NOMO-1 (cell line): Measurements from ENCODE around the gene BAIAP2.

ENCODE experiments used
- DNase-seq, 2 experiments: peaks; one replicate each; lab custom pipeline; 2025; ENCODE audit not compliant: unreplicated experiment in 2 of 2; lab: John Stamatoyannopoulos, UW

BAIAP2 gene

DNA sequence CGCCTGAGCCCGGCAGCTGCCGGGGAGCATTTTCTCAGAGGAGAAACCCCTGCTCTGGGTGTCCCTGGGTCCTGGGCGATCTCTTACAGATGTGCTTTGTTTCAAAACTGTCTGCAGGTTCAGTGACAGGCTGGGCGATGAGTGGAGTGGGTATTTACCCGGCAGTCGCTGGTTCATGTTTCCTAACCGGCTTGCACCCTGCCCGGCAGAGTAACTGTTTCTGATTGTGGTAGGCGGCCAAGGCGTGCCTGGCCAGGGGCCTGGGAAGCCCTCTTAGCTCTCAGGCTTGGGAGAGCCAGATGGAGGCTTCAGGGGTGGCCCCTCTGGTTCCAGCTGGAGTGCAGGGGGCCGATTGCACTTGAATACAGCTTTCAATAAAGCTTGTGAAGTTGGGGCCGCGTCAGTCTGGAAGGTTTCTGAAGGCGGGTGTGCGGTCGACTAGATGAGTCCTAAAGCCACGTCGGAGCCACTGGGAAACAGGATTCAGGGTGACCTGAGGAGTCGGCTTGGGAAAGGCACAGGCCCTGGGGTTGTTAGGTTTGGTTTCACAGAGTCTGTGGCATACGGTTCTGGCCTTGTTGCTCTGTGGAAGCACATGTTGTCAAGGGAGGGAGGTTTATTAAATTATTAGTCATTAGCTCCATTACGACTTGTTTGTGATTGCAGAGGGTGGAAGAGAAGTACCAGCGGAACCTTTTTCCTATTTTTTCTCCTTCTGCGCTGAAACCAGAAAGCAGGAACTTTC lies 1.4 kb downstream of the BAIAP2 start:
- DNase-seq, result no peak

DNA sequence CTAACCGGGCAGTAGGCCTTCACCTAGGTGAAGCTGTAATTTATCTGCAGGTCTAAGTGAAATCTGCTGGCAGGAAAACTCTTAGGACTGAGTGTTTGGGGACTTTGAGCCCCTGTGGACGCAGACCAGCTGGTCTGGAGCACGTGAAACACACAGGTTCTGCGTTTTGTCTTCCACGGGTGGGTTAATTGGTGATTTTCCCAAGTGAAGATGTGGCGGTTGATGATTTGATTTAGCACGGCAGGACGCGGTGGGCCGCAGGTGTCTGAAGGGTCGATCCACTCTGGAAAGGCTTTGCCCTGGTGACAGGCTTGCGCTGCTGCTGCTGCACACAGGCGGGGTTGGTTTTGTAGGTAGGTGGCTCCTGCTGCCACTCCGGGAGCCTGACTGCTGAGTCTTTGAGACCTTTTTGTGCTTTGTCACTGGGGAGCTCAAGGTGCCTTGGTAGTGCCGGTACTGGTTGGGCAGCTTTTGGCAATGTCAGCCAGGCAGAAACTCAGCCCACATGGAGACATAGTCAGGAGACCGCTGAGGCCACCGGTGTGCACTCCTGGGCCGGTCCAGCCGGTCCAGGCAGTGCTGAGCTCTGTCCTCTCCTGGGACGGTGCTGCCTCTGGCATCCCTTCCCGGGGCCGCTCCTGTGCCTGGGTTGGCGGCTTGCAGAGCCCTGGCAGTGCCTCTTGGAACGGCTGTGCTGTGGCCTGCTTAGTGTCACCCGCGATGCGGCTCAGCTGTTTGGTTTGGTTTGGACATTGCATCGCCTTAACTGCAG lies 2.3 kb downstream of the BAIAP2 start:
- no peak for DNase-seq

DNA sequence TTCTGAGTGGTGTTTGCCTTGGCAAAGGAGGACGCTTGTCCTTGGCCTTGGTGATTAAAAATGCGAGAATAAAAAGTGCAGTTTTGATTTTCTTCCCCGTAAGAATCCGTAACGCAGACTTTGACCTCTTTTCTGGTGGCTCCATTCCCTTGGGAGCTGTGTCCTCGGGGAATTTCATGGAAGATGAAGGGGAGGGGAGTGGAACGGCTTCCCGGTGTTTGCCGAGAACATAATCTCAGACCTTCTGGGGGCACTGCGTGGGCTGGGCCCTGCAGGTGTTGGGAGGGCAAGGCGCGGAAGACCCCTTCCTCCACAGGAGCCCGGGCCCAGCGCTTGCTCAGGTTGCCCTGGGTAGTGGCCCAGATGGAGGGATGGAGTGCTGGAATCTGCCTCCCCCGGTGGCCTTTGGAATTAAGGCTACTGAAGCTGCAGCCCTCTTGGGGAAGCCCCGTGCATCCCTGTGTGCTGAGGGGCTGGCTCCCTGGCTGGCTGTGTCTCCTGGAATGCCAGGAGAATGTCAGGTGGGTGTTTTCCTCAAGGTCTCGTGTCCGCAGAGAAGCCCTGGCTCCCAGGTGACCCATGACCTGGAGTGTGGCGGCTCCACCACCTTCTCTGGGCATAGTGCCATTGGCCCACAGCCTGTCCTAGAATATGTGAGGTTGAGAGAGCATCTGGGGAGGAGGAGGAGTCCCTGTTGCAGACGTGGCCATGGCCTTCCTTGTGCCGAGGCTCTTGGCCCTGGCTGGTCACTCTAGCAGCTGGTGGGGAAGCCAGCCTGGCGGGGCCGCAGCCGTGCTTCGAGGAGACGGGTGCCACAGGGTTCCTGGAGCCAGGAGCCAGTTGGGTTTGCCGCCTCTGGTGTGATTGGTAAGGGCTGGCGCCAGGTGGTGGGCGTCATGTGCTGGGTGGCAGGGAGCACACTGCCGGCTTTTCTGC lies 3.1 kb downstream of the BAIAP2 start:
- DNase-seq, result no peak

DNA sequence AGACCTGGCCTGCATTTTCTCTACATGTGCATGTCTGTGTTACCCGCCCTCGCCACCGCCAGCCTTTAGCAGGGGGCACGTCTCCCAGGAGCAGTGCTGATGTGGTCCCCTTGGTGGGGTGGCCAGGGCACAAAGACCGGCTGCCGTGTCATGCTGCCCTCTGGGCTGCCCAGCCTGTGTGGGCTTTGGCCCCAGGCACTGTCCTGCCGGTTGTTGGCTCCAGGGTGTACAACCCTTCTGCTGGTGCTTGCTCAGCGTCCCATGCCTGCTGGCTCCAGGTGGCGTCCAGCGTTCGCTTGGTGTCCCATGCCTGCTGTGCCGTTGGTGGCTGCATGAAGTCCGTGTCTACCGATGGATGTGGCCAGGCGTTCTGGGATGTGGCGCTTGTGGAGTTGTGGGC lies 4.1 kb downstream of the BAIAP2 start:
- DNase-seq, result no peak

DNA sequence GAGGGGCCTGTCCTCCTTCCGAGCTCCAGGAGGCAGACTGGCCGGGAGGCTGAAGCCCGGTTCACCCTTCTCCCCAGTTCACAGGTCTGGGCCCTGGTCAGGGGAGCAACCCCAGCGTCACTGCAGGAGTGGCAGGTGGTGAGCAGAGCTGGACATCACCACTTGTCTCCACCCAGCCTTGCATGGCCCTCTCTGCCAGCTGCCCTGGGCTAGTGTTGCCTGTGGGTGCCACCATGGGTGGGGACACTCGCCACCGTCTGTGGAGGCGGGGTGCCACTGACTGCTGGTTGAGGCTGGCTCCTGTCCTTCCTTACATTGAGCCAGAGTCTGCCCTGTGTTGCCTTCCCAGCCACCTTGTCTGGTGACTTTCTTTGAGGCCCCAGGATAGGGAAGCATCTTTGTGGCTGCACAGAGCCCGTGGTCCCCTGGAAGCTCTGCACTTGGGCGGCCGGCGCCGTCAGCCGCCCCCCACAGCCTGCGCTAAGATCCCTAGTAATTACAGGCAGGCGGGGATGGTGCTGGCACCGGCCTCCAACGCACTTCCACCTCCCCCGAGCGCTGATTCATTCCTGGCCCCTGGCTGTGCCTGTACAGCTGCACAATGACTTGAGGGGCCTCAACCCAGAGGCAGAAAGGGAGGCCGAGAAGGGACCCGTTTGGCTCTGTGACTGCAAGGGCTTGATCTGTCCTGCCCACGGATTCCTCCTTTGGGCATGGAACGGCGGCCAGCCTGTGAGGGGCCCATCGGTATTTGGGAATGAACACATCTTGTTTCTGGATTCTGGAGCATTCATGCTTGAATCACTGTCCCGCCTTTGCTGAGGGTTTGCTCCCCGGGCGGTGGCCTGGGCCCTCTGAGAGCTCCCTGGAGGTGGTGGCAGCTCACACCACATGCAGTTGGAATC lies 5.2 kb downstream of the BAIAP2 start:
- no peak for DNase-seq

DNA sequence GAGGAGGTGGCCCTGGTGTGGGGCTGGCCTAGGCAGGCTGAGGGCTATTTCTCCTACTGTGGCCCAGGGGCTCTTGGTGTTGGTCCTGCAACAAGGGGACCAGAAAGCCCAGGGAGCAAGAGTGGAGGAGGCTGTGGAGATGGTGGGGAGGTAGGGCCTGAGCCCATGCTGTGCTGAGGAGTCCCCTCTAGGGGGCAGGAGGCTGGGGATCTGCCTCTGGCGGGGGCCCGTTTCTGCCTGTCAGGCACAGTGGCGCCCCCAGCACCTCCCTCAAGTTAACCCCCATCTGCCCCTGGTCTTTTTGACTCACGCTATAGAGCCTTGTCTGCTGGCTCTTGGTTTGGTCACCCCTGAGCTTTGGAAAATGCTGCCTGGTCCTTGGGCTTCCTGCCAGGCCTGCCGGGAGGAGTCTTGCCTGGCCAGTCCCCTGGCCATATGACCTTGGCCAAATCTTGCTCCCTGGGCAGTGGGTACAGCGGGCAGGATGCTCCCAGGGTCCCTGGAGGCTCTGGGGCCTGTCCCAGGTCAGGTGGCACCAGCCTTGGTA lies 5.9 kb downstream of the BAIAP2 start:
- peak in 1 of 2 experiments; percentile 12 for DNase-seq

DNA sequence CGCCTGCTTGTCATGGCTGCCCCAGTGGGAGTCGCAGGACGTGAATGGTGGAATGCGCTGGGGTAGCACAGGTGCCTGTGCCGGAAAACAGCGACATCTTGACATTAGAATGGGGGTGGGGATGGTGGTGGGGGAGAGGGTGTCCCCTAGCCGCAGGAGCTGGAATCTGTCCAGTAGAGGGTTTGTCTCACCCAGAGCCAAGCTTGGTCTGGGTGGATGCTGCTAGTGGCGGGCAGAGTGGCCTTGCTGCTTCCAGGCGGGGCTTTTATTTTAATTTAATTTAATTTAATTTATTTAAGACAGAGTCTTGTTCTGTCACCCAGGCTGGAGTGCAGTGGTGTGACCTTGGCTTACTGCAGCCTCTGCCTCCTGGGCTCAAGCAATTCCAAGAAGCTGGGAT lies 7.7 kb downstream of the BAIAP2 start:
- no peak for DNase-seq

DNA sequence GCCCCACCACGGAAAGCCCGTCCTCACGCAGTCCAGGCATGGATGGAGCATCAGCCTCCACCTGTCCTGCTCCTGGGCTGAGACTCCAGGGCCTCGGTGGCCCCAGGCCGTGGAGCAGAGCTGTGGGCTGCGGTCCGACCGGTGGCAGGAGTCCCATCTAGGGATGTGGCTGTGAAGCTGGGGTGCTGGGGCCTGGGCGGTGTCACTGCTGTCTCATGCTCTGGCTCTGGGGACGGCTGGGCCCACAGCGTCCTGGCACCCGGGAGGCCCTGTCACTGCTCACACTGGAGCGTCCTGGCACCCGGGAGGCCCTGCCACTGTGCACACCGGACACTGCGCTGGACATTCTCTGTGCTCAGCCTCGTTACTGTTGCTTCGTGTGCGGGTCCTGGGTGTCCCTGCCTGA lies 8.4 kb downstream of the BAIAP2 start:
- no peak for DNase-seq

DNA sequence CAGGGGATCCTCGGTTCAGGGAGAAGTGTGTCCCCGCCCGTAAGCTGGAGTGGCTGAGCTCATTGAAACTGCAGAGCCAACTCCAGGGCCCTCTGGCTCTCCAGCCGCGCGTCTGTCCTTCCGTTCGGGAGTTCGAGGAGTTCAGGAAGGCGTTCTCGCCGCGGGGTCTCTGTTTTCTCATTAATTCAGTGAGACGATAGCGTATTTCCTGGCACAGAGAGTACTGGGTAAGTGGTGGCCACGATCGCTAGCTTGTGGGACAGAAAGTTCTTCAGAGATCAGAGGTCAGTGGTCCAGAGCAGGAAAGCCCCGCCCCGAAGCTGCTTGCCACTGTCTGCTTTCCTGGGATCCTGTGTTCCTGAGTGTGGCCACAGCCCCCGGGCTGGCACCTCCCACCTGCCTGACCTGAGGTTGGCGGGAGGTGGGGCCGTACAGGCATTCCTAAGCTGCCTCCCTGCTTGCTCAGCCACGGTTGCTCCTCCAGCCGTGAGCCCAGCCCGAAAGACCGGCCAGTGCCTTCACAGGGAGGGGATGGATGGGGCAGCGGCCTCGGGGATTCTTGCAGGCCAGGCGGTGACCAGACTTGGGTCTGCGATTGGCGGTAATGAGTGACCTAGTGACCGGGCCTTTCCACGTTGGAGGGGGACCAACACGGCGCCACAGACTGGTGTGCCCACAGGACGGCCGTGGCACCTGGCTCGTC lies 8.9 kb downstream of the BAIAP2 start:
- DNase-seq, result no peak

DNA sequence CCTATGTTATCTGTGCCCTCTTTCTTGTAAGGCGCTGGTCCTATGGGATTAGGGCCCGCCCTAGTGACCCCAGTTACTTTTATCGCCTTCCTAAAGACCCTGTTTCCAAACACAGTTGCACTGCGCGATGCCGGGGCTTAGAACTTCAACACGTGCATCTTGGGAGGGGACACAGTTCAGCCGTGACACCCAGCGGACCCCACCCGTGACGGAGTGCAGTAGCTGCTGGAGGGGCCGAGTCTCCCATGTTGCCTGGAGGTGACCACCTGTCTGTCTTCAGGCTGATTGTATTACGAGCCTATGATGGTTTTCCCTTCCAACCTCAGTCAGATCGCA lies 9.4 kb downstream of the BAIAP2 start:
- DNase-seq, result no peak

DNA sequence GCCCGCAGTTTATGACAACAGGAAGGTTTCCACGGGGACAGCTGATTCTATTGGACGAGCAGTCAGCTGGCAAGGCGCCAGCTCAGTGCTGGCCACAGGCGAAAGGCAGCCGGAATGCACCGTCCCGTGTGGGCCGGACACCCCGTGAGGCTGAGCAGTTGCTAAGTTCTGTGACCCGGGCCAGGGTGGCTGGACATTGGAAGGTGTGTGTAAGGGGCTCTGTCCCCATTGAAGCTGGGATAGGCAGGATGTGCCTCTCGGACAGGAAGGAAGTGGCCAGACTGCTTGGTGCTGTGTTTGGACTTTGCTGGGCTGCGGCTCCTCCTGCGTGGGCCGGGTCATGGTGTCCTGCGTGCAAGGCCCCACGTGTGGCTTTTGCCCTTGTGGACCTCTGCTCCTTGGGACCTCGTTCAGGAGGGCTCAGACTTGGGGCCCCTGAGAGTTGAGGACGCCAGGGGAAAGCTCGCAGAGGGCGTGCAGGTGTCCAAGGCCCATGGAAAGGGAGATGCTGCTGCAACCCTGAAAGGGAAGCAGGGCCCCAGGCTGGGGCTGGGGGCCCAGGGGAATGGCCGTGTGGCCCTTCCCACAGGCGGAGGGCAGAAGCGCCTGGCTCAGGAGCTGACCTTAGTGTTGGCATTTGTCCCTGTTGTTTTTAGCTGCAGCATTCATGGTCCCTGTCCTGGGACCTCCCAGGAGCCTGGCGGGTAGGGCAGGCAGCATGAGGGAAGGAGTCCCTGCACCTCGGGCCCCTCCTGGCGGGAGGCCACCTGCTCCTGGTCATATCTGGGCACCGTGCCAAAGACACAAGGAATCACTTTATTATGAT lies 10.0 kb downstream of the BAIAP2 start:
- no peak for DNase-seq

DNA sequence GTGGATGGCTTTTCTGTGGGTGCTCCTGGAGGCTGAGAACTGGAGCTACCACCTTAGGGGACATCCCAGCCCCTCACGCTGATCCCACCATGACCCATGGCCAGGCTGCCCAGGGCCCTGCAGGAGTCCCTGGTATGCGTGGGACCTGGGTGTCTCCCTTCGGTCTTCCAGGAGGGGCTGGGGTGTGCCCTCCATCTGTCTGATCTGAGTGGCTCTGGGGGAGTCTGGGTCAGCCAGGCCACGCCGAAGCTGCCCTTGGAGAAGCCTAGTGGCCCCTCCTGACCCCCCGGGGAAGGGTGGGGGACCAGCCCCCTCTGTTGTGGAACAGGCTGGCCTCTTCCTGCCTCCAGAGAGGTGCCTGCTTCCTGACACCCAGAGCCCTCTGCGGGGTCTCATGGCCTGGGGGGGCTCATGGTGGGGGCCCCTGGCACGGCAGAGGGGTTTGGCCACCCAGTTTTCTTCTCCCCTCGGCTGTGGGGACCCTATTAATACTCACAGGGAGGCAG lies 10.7 kb downstream of the BAIAP2 start:
- no peak for DNase-seq

DNA sequence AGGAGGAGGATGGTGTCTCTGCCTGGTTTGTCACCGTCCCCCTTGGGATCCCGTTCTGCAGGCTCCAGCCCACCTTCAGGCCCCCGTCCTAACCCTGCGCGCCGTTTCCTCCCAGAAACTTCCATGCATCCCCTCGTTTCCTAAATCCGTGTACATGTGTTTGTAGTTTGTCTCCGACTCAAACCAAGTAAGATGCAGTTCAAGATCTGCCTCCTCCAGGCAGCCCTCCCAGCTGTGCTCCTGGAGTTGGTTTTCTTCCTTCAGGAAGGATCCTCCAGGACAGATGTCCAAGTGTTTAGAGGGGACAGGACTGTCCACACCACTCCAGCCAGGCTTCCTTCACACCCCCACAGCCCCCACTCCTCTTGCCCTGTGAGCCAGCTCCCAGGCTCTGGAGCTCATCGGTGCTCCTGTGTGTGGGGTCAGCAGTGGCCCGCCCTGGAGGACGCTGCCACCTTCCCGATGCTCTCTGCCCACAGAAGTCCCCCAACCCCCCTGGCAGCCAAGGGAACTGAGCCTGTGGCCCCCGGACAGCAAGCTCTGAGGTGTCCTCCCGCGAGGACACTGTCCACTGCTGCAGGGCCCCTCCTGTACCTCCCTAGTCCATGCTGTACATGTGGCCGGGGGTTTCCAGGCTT lies 11.3 kb downstream of the BAIAP2 start:
- DNase-seq, result no peak

DNA sequence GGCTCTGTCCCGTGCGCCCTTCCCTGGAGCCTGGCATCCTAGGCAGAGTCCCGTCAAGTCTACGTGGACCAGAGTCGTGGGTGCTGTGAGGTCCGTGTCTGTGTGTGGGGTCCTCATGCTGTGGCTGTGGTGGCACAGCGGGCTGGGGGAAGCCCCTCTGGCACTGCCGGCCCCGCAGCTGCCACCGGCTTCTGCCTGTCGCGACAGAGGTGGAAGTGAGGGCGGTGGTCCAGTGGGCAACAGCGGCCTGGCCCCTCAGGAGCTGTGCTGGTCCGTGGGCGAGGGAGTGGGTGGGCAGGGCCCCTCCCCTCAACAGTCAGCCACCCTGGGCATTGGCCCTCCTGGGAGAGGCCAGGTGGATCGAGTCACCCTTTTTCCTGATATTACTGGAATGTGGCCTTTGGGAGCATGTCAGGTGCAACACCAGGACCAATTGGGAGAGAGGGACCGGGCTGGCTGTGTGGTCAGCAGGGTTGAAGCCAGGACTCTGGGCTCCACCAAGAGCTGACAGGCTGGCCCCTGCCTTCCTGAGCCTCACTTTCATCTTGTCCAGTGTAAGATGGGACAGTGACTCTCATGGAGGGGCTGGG lies 11.9 kb downstream of the BAIAP2 start:
- DNase-seq, result no peak

DNA sequence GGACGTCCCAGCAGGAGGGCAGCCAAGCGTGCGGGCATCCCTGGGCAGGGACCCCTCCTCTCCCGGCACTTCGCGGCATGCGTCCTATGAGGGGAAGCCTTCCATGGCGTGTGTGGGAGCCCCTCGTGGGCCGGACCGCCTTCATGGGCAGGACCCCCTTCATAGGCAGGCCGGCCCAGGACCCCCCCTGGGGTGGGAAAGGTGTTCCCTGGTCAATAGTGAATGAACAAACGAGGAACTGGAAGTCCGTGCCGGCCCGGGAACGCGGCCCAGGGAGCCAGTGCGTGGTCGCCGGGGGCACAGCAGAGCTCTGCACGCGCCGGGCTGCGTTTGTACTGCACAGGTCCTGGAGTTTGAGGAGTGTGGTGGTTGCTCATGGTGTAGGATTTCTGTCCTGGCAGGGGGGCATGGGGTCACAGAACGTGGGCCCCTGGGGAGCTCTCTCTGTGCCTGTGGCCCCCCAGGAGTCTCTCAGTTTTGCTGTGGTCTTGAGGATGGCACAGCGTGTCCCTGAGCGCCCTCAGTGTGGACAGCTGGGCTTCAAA lies 13.9 kb downstream of the BAIAP2 start:
- DNase-seq, result no peak

DNA sequence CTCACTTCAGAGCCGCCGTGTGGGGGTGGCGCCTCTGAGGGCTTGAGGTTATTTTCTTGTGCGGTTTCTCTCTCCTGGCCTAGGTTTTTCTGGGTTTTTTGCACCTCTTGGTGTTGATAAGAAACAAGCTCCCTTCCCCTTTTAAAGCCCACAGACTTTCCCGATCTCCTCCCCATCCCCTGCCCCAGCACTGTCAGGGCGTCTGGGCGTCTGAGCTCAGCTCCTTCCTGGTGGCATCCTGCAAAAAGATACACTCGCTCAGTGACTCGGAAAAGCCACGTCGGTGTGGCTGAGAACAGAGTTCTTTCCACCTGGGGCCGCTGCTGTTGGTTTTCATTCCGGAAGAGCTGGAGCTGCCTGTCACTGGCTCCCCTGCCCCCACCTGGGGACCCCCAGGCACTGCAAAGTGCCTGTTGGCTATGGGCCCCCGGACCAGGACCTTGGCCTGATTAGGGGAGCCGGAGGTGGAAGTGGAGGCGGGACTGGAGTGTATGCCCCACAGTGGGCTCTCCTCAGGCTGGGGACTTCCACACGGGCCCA lies 14.5 kb downstream of the BAIAP2 start:
- peak in 1 of 2 experiments; percentile 7 for DNase-seq

DNA sequence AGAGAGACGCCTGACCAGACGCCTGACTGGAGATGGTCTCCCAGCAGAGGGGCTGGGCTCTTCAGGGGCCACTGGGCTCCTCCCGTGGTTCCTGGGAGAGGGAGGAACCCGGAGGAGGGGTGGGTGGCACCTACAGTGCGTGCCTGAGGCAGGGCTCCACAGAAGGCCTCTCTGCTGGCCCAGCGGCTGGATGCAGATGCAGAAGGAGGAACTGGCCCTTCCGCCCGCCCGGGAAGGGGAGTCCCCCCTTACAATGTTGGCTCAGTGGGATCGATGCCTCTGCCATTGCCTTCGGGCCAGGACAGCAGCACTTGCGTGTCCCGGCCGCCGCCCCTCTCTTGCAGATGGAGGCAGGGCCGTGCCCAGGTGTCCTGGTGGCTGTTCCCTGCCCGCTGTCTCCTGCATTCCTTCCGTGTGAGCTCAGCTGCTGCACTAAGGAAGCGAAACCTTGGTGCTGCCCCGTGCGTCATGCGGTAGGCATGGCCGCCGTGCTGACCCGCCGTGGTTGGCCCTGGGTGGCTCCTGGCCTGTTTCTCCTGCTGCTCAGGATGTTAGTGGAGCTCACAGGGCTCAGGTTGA lies 15.1 kb downstream of the BAIAP2 start:
- peak; percentile 82 to 86 for DNase-seq
